Brain microvascular endothelial cell (primary cell): ENCODE data around the gene IGFL2.

ENCODE experiments used
- DNase-seq: peaks from one replicate; pipeline ENCODE4 v3.0.0-alpha.2; 2020
- H3K27ac ChIP-seq: fragments of 250-450 bp; sonication (Bioruptor Pico); 2 replicates; pipeline ENCODE4 v1.5.1; 2020; ENCODE audit warnings: mild to moderate bottlenecking, moderate library complexity
- H3K27me3 ChIP-seq: fragments of 250-450 bp; sonication (Bioruptor Pico); replicated peaks from 2 replicates; pipeline ENCODE4 v1.5.1; 2020; ENCODE audit warnings: mild to moderate bottlenecking
- H3K36me3 ChIP-seq: fragments of 250-450 bp; sonication (Bioruptor Pico); replicated peaks from 2 replicates; pipeline ENCODE4 v1.5.1; 2020; ENCODE audit warnings: mild to moderate bottlenecking
- H3K4me3 ChIP-seq: 2 replicates; pipeline ENCODE4 v1.5.1; 2011; ENCODE audit warnings: low read depth, mild to moderate bottlenecking, control low read depth, low read length, moderate library complexity
- CTCF ChIP-seq: IDR thresholded peaks from 2 replicates; pipeline ENCODE4 v1.5.1; 2011; ENCODE audit warnings: low read depth, mild to moderate bottlenecking, moderate library complexity, low read length, control low read depth, inconsistent platforms; ENCODE audit errors: missing control alignments
- in situ Hi-C: cut with HindIII; loops from 2 replicates; pipeline ENCODE4 v1.10.0; 2017; ENCODE audit warnings: low sequenced_read_pairs, low pct_ligation_motif_present

IGFL2 gene

DNA sequence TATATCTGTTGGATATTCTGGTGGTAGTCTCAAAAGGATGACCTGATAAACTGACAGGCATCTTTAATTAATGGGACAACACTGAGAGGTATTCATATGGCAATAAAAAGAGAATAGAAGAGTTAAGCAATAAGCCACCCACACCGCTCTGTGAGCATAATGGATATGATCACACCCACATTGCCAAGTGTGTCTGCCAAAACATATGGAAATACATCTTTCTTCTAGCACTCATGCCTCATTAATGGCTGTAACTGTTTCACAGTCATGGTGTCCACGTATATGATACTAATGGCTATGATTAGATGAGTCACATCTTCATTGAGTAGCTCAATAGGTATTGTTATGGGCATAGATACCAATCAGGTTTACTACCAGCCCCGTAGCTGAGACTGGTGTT, 36.7 kb upstream of the IGFL2 start:
- in situ Hi-C loops = no loop called here
- no peak for DNase-seq
- Histone ChIP-seq H3K4me3 (no peak overlapping the region), H3K27me3 (peaks cover 40% of the 10 kb centered on the region), H3K27ac (no peak overlapping the region), H3K36me3 (no peaks in the 10 kb centered on the region)
- TF ChIP-seq CTCF = no peak

DNA sequence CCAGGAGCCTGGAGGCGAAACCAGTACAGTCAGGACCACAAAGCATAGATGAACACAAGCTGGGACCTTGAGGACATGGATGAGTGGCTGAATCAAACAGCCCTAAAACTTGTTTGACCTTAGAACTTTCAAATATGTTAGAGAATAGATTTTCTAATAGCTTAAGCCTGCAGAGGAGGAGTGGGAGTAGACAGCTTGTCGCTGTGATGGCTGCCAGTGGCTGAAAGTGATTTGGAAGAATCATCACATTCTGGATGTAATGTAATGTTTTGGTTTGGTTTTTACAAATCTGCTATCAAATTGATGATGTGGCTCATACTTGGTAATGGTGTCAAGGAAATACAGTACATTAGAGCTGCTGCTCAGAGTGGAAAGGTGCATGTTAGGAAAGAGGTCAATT, 35.5 kb upstream of the IGFL2 start:
- Histone ChIP-seq H3K36me3 (no peaks in the 10 kb centered on the region), H3K27me3 (peaks cover 37% of the 10 kb centered on the region), H3K27ac (no peak overlapping the region), H3K4me3 (no peak overlapping the region)
- DNase-seq = no peak
- in situ Hi-C loops = no loop called here
- TF ChIP-seq CTCF = no peak

GRCh38 chr19:46113726-46114125, 34.3 kb upstream of the IGFL2 start:
- H3K27ac ChIP-seq = no peak overlapping the region
- no peak overlapping the region for H3K4me3 ChIP-seq
- in situ Hi-C loops = no loop called here
- DNase-seq = no peak
- no peak for TF ChIP-seq CTCF
- H3K36me3 ChIP-seq = no peaks in the 10 kb centered on the region
- peaks cover 34% of the 10 kb centered on the region for H3K27me3 ChIP-seq

DNA sequence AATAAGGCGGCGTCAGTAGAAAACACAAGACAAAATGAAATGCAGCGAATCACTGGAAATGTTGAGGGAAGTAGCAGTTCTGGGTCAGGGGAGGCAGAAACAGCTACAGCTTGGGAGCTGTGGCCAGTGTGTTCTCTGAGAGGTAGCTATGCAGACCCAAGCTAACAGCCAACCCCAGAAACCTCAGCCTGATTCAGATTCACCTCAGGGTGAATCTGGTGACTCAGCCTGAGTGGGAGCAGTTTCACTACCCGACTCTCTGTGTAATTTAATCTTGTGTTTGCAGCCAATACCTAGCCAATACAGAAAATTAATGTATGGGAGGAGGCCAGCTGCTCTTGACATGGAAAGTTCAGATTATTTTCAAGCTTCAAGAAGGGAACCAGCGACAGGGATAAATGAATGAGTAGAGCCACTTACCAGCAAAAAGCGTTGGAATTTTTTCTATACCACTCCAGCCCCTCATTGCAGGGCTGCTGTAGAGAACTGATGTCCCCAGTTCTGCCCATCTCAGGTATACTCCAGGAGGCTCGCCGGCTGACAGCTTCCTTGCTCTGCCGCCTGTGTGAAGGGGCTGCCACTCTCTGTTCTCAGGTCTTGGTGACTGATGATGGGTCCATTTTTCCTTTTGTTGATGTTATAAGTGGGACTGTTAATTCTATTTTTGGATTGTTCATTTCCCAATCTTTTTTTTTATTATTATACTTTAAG, 32.5 kb upstream of the IGFL2 start:
- no peak overlapping the region for H3K27ac ChIP-seq
- in situ Hi-C loops = no loop called here
- no peak overlapping the region for H3K4me3 ChIP-seq
- H3K36me3 ChIP-seq = no peaks in the 10 kb centered on the region
- no peak for TF ChIP-seq CTCF
- H3K27me3 ChIP-seq = peaks cover 29% of the 10 kb centered on the region
- DNase-seq = peak; percentile 41

DNA sequence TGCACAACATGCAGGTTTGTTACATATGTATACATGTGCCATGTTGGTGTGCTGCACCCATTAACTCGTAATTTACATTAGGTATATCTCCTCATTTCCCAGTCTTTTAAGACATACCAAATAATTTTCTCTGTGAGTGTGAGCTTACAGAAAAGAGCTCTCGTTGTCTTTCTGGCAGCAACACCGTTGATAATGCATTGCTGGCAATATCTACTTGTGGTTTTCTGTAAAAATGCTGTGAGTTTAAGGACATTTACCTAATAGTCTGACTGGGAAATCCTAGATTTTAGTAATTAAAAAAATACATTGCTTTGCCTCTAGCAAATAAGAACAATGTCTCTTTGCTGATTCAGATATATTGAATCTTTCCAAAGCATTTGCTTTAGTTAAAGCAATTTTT, 31.9 kb upstream of the IGFL2 start:
- DNase-seq = no peak
- in situ Hi-C loops = no loop called here
- no peaks in the 10 kb centered on the region for H3K36me3 ChIP-seq
- TF ChIP-seq CTCF = no peak
- H3K4me3 ChIP-seq = no peak overlapping the region
- peaks cover 29% of the 10 kb centered on the region for H3K27me3 ChIP-seq
- no peak overlapping the region for H3K27ac ChIP-seq

DNA sequence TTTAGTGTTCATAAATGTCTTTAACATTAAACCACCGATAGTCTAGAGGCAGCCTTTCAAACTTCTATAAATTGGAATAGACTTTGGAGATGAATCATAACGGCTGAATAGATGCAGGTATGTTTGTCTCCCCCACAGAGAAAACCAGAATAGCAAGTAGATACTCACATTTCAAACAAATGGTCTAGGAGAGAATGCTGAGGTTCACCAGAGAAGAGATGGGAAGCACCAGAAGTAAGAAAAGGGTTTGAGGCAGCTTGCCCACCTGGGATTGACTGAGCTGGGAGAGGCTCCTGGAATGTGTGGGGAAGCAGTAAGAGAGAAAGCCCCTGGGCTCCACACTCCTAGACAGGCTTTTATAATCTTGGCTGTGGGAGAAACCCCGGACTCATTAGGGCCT, 29.9 kb upstream of the IGFL2 start:
- in situ Hi-C loops = no loop called here
- no peak for DNase-seq
- H3K36me3 ChIP-seq = no peaks in the 10 kb centered on the region
- H3K4me3 ChIP-seq = no peak overlapping the region
- no peak overlapping the region for H3K27ac ChIP-seq
- TF ChIP-seq CTCF = no peak
- H3K27me3 ChIP-seq = peaks cover 15% of the 10 kb centered on the region
